ENCODE results near the gene SGPP2. TPM values are rescaled to one million over a fixed set of nuclear protein-coding genes. Genes with fewer than 3 reads are reported as not detected.

The SGPP2 gene
- total RNA-seq, 2 donors from 2014 or later: 0.28 TPM; not detected in 1

DNA sequence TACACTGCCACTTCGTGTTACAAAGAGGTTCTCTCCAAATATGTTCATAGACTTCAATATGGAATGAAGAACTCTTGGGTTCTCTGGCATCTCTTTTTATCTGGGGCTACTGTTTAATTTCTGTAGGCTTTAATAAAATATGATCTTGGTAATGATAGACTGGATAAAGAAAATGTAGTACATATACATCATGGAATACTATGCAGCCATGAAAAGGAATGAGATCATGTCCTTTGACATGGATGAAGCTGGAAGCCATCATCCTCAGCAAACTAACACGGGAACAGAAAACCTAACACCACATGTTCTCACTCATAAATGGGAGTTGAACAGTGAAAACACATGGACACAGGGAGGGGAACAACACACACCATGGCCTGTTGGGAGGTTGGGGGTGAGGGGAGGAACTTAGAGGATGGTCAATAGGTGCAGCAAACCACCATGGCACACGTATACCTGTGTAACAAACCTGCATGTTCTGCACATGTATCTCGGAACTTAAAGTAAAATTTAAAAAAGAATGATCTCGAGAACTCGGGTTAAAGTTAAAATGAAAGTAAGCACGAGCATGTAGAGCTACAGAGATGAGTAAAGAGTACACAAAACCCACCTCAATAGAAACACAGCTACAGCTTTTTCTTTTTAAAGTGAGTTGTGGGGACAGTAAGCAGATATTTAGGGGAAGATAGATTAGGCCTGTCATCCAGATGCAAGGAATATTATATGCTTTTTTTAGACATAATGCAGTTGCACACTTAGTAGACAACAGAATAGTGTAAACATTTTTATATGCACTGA, 102.3 kb downstream of the SGPP2 start:
- Histone ChIP-seq H3K9me3 (no peaks in the 10 kb centered on the region), H3K4me1 (ENCODE audit: control insufficient read depth in 1 of 2, low read depth in 2 of 2) (no peaks in the 10 kb centered on the region), H3K4me3 (no peak overlapping the region), H3K27ac (no peak overlapping the region), H3K27me3 (replicated peaks; ENCODE audit: insufficient read depth) (no peaks in the 10 kb centered on the region), H3K36me3 (no peaks in the 10 kb centered on the region)
- ATAC-seq (ENCODE audit: insufficient number of reproducible peaks, low FRiP score, low read depth): no peak
- no peak for DNase-seq (ENCODE audit: low spot score)
- no peak for TF ChIP-seq CTCF (IDR thresholded peaks at IDR 0.05)

- Histone ChIP-seq H3K27me3 (replicated peaks; ENCODE audit: insufficient read depth) (no peaks in the 10 kb centered on the region), H3K27ac (no peak overlapping the region), H3K36me3 (no peaks in the 10 kb centered on the region), H3K9me3 (no peaks in the 10 kb centered on the region), H3K4me1 (ENCODE audit: control insufficient read depth in 1 of 2, low read depth in 2 of 2) (no peaks in the 10 kb centered on the region), H3K4me3 (no peak overlapping the region)
- DNase-seq (ENCODE audit: low spot score) (no peak), ATAC-seq (ENCODE audit: insufficient number of reproducible peaks, low FRiP score, low read depth) (no peak)
- no peak for TF ChIP-seq CTCF (IDR thresholded peaks at IDR 0.05)
Observed at GRCh38 chr2:222532315-222532714, 108.0 kb downstream of the SGPP2 start.

DNA sequence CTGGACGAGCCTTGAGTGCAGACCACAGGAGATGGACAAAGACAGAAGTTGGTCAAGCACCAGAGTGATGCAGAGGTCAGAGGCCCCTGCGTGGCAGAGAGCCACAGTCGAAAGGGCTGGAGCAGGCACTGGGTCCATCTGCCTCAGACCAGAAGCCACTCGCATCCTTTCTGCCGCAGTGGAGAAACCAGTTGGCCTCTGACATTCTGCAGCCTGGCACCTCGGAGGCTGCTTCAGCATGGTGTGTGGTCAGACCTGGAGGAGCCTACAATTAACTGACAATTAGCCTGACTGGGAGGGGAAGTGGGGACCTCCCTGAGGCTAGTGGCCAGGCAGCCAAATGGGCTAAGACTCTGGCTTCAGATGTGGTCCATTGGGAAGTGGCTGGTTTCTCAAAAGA, 111.1 kb downstream of the SGPP2 start:
- no peak for TF ChIP-seq CTCF (IDR thresholded peaks at IDR 0.05)
- ATAC-seq (ENCODE audit: insufficient number of reproducible peaks, low FRiP score, low read depth) (no peak), DNase-seq (ENCODE audit: low spot score) (no peak)
- Histone ChIP-seq H3K36me3 (no peaks in the 10 kb centered on the region), H3K27me3 (replicated peaks; ENCODE audit: insufficient read depth) (no peaks in the 10 kb centered on the region), H3K4me3 (no peak overlapping the region), H3K27ac (no peak overlapping the region), H3K9me3 (no peaks in the 10 kb centered on the region), H3K4me1 (ENCODE audit: control insufficient read depth in 1 of 2, low read depth in 2 of 2) (no peaks in the 10 kb centered on the region)

DNA sequence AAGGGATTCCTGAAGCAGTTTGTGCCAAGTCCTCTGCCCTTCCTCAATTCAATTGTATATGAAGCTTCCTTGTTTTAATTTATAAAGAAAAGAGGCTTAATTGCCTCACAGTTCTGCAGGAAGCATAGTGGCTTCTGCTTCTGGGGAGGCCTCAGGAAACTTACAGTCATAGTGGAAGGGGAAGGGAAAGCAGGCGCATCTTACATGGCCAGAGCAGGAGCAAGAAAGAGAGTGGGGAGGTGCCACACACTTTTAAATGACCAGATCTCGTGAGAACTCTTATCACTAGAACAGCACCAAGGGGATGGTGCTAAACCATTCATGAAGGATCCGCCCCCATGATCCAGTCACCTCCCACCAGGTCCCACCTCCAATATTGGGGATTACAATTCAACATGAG, 114.2 kb downstream of the SGPP2 start:
- no peaks in the 10 kb centered on the region for H3K36me3 ChIP-seq
- no peaks in the 10 kb centered on the region for H3K4me1 ChIP-seq (ENCODE audit: control insufficient read depth in 1 of 2, low read depth in 2 of 2)
- H3K4me3 ChIP-seq: no peak overlapping the region
- no peak for ATAC-seq (ENCODE audit: insufficient number of reproducible peaks, low FRiP score, low read depth)
- no peaks in the 10 kb centered on the region for H3K27me3 ChIP-seq (replicated peaks; ENCODE audit: insufficient read depth)
- H3K27ac ChIP-seq: no peak overlapping the region
- no peak for TF ChIP-seq CTCF (IDR thresholded peaks at IDR 0.05)
- H3K9me3 ChIP-seq: no peaks in the 10 kb centered on the region
- no peak for DNase-seq (ENCODE audit: low spot score)

GRCh38 chr2:222544661-222545060, 120.3 kb downstream of the SGPP2 start:
- H3K4me3 ChIP-seq: no peak overlapping the region
- DNase-seq (ENCODE audit: low spot score) (no peak), ATAC-seq (ENCODE audit: insufficient number of reproducible peaks, low FRiP score, low read depth) (no peak)
- no peaks in the 10 kb centered on the region for H3K36me3 ChIP-seq
- H3K4me1 ChIP-seq (ENCODE audit: control insufficient read depth in 1 of 2, low read depth in 2 of 2): no peaks in the 10 kb centered on the region
- no peaks in the 10 kb centered on the region for H3K27me3 ChIP-seq (replicated peaks; ENCODE audit: insufficient read depth)
- no peak overlapping the region for H3K27ac ChIP-seq
- no peaks in the 10 kb centered on the region for H3K9me3 ChIP-seq
- TF ChIP-seq CTCF (IDR thresholded peaks at IDR 0.05): no peak
